COR-L47 (cell line): ENCODE data around the gene HSD17B3.
"Not testable (repeated sequence)": the region's sequence is repeated elsewhere in the genome, so short reads cannot be mapped to it uniquely, and the experiment has no call there.

Experiments used
- DNase-seq: peaks from one replicate; lab custom pipeline; 2025; lab: John Stamatoyannopoulos, UW

Gene HSD17B3

GRCh38 chr9:96302021-96302420 is at the start of gene HSD17B3:
HSD17B3 (minus strand) TSS chr9:96302176; CDS start chr9:96302104, 72 bp downstream.
- DNase-seq, result no peak

DNA sequence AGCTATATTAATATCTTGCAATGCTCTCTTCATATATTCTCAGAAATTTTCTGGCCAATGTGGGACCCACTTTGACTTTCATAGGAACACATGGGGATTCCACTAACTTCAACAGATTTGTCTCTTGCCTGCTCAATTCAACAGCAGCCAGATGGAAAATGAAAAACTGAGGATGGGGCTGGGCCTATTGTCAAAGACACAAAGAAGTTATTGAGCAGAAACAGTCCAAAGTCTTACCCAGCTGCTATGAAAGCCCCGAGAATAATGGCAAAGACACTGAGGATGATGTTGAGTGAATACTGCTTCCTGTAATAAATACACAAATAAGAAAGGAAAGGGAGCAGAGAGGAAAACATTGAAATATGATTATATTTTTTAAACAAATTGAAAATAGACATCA is 48.9 kb upstream of the HSD17B3 start:
- DNase-seq, result no peak

DNA sequence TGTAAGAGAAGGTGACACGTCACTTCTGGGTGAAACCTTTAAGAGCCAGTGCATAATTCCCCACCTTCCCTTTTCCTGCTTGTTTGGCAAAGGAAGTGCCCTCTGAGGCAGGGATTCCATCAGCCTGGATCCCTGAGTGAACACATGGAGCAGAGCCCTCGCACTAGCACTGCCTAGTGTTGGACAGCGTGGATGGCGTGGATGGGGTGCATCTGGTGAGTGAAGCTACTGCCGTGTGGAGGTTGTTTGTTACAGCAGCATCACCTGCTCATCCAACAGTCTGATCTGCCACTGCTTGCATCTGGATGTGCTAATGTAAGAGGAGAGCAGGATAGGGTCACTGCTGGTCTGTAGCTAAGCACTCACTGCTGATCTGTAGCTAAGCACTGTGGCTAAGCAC is 46.3 kb upstream of the HSD17B3 start:
- no peak for DNase-seq

DNA sequence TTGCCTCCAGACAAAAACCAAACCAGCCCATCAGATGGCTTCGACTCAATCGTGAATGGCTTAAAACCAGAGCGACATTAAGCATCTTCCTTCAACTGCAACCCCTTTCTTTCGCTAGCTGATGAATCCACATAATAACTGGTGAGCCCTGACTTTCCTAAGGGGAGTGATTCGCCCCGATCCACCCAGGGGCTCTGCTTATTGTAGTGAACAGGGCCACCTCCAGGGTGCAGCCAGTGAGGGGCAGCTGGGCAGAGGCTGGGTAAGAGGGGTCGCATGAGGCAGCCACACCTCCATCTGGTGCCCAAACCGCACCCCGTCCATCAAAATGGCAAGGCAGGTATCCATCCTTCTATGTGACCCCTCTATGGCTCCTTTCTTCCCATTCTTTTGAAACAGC is 43.6 kb upstream of the HSD17B3 start:
- no peak for DNase-seq

GRCh38 chr9:96344458-96345180 is 42.6 kb upstream of the HSD17B3 start:
- DNase-seq, result peak; percentile 37

DNA sequence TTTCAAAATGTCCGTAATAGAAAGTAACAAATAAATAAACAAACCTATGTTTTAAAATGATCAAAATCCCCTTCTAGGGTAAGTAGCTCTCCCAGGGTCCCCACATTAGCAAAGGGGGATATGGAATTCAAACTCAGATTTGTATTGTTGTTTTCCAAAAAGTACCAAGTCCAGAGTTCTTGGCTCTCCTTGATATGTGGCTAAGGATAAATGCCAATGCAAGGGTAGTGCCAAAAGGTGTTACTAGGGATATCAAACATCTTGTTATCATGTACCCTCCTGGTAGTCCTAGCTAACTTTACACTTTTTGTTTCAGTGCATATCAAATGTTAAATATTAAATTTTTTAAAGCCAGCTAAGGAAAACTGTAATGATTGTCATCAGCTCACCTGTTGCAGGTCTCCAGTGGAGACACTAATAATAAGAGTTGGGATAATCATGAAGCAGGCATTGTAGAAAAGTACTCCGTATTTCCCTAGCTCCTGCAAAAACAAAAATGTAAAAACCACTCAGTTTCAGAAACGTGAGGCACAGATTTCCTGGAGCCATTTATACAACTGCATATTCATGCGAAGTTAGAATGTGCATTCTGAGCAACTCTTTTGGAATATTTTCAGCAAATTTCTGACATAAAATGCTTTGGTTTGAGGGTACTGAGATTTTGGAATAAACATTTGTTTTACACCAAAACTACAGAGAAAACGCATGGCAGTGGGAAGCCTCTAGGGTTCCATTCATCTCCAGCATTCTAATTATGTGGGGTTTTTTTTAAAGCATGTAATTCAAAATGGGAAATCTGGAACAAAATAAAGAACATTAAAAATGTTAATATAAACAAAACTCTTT is 41.8 kb upstream of the HSD17B3 start:
- no peak for DNase-seq

GRCh38 chr9:96342571-96343245 is 40.7 kb upstream of the HSD17B3 start:
- no peak for DNase-seq

DNA sequence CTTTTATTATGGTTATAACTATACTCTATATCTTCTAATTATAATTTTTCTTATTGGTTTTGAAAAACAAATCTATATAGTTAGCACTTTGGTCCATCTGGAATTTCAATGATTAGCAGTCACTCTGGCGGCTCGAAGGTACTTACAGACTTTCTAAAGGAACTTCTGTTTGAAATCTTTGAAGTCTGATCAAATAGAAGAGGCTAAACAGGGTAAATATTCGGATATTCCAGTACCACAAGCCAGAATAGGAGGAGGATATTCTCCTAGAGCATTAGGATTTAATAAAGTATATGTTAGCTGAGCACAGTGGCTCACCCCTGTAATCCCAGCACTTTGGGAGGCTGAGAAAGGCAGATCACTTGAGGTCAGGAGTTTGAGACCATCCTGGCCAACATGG is 38.7 kb upstream of the HSD17B3 start:
- DNase-seq, result no peak

- no peak for DNase-seq
Observed at GRCh38 chr9:96338299-96338698, 36.3 kb upstream of the HSD17B3 start.

GRCh38 chr9:96333958-96334357 is 32.0 kb upstream of the HSD17B3 start:
- no peak for DNase-seq

DNA sequence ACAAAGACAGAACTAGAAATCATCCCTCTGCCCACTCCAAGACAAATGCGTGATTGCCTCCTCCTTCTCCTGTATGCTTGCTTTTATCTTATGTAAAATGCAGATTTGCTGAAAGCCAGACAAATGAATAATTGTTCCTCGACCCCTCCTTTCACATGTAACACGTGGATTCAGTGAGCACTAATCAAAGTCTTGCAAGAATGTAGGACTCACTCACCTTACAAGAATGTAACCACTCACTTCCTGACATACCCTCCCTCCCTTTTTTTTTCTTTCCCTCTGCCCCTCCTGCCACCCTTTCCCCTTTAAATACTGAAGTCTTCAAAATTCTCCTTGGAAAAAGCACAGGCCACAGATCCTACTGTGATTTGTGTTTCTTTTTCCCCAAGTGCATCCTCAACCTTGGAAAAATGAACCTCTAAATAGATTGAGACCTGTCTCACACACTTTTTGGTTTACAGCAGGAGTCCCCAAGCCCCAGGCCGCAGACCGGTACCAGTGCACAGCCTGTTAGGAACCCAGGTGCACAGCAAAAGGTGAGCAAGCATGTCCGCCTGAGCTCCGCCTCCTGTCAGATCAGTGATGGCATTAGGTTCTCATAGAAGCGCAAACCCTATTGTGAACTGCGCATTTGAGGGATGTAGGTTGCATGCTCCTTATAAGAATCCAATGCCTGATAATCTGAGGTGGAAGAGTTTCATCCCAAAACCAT is 29.4 kb upstream of the HSD17B3 start:
- DNase-seq, result no peak

DNA sequence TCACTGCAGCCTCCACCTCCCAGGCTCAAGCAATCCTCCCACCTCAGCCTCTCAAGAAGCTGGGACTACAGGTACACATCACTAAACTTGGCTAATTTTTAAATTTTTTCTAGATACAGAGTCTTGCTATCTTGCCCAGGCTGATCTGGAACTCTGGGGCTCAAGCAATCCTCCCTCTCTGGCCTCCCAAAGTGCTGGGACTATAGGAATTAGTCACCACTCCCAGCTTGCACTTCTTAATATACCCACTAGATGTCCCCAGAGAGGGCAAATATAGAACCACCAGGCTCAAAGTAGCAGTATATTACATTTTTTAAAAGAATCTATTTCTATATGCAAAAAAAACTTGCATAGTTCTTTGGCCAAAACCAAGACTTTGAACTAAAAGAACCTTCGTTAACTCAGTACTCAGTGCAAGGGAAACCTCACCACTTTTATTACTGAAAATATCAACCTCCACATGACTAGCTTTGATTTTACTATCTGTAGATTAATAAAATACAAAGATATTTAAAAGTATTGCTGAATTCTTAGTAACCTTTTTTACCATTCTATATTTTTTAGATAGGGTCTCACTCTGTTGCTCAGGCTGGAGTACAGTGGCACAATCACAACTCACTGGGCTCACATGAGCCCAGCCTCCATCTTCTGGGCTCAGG is 25.8 kb upstream of the HSD17B3 start:
- DNase-seq, result peak; percentile 12

- no peak for DNase-seq
Observed at GRCh38 chr9:96323169-96323568, 21.2 kb upstream of the HSD17B3 start.

- not testable (repeated sequence) for DNase-seq
Observed at GRCh38 chr9:96322736-96323135, 20.8 kb upstream of the HSD17B3 start.

GRCh38 chr9:96322210-96322609 is 20.2 kb upstream of the HSD17B3 start:
- DNase-seq, result not testable (repeated sequence)

DNA sequence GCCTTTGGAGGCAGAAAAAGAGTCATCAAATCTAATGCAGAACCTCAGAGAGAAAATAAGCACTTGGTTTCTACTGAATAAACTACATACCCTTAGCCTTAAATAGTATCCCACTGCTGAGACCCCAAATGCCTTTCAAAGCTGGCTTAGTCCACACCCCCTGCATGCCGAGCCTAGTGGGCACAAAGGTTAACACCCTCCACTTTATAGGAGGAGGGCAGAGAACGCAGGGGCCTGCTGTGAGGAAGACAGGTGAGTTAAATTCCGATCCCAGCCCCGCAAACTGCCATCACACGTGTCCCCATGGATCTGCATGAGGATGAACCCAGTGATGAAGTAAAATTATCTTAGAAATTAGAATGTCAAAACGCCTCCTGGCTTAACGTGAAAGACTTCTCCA is 19.5 kb upstream of the HSD17B3 start:
- no peak for DNase-seq

DNA sequence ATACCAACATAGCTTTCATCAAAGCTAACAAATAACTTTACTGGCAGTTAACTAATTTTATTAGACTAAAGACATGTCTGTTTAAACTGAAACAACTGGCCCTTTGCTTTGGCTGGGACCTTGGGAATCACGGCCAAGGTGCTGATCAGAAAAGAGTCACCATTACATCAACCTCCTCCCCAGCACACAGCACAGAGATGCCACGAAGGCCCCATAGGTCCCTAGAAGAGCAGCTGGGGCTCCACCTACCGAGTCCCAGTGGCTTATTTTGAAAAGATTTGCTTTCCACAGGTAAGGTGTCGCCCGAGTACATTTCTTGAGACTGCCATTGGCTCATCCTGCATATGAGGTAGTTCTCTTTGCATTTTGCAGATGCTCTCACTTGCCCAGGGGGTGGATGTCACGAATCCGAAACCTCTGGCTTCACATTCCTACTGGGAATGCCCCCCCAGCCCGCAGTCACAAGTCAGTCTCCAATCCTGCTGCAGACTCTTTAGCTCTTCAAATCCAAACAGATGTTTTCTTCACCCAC is 18.8 kb upstream of the HSD17B3 start:
- DNase-seq, result no peak

GRCh38 chr9:96318921-96319565 is 17.1 kb upstream of the HSD17B3 start:
- DNase-seq, result no peak

GRCh38 chr9:96317335-96317980 is 15.5 kb upstream of the HSD17B3 start:
- DNase-seq, result peak; percentile 1

DNA sequence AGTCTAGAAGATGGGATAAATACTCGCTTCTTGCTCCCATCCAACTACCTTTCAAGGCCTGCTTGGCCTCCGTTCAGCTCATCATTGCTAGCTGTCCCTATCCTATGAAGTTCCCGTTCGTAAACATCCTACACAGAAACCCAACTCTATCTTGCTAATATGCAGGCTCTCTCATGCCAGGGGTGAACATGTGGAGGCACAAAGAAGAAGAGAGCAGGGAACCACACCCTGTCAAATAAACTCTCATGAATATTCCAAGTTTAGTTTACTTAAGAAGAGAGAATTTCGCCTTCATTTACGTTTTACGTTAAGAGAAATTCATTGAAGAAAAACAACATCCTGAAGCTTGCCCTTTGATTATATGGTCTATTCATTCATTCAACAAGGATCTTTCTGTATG is 7.9 kb upstream of the HSD17B3 start:
- DNase-seq, result no peak
